Astrocyte (in vitro differentiated cells and primary cell): ENCODE results near the gene LEPROT. TPM values are rescaled to one million over a fixed set of nuclear protein-coding genes. Genes with fewer than 3 reads are reported as not detected.
A peak's percentile ranks its signal among the peaks of the same experiment; 100 is the strongest.
"Not testable (repeated sequence)": the region's sequence is repeated elsewhere in the genome, so short reads cannot be mapped to it uniquely, and the experiment has no call there.

ENCODE experiments used
- DNase-seq: peaks from one replicate; pipeline ENCODE4 v3.0.0-alpha.2; 2010; ENCODE audit warnings: low read depth
- FAIRE-seq: peaks from 2 replicates; lab custom pipeline; 2011; peaks lifted over from hg19 to GRCh38; lab: Jason Lieb, UNC
- H2AFZ ChIP-seq: 2 replicates; pipeline ENCODE4 v1.6.0; 2012; ENCODE audit warnings: low read depth, low read length, inconsistent platforms
- H3K27ac ChIP-seq: 2 replicates; pipeline ENCODE4 v1.5.1; 2011; ENCODE audit warnings: low read depth, low read length, inconsistent platforms
- H3K27me3 ChIP-seq: 2 replicates; pipeline ENCODE4 v1.6.0; 2011; ENCODE audit warnings: low read length, inconsistent platforms; ENCODE audit not compliant: insufficient read depth
- H3K36me3 ChIP-seq: 2 replicates; pipeline ENCODE4 v1.5.1; 2011; ENCODE audit warnings: low read length, inconsistent platforms; ENCODE audit not compliant: insufficient read depth
- H3K4me1 ChIP-seq: 2 replicates; pipeline ENCODE4 v1.5.1; 2011; ENCODE audit warnings: low read length, inconsistent platforms; ENCODE audit not compliant: insufficient read depth
- H3K4me2 ChIP-seq: 2 replicates; pipeline ENCODE4 v1.6.0; 2012; ENCODE audit warnings: low read length, inconsistent platforms
- H3K4me3 ChIP-seq: 2 replicates; pipeline ENCODE4 v1.5.1; 2011; ENCODE audit warnings: low read depth, mild to moderate bottlenecking, low read length, inconsistent platforms; ENCODE audit not compliant: insufficient read depth
- H3K79me2 ChIP-seq: 2 replicates; pipeline ENCODE4 v1.6.0; 2012; ENCODE audit warnings: mild to moderate bottlenecking, low read length, inconsistent platforms; ENCODE audit not compliant: insufficient read depth
- H3K9ac ChIP-seq: 2 replicates; pipeline ENCODE4 v1.6.0; 2012; ENCODE audit warnings: mild to moderate bottlenecking, low read length, inconsistent platforms
- H3K9me3 ChIP-seq: 2 replicates; pipeline ENCODE4 v1.5.1; 2012; ENCODE audit warnings: low read depth, mild to moderate bottlenecking, low read length, inconsistent platforms; ENCODE audit not compliant: insufficient read depth
- H4K20me1 ChIP-seq: 2 replicates; pipeline ENCODE4 v1.6.0; 2012; ENCODE audit warnings: low read length, inconsistent platforms; ENCODE audit not compliant: insufficient read depth
- H3K27ac Mint-ChIP-seq: one replicate; pipeline ENCODE4 v1.8.0; 2021; ENCODE audit warnings: mild to moderate bottlenecking, mixed read lengths; ENCODE audit not compliant: unreplicated experiment
- H3K27me3 Mint-ChIP-seq: one replicate; pipeline ENCODE4 v1.8.0; 2021; ENCODE audit warnings: low read depth, mixed read lengths; ENCODE audit not compliant: unreplicated experiment
- H3K36me3 Mint-ChIP-seq: one replicate; pipeline ENCODE4 v1.8.0; 2021; ENCODE audit warnings: low read depth, mixed read lengths; ENCODE audit not compliant: unreplicated experiment
- H3K4me1 Mint-ChIP-seq: one replicate; pipeline ENCODE4 v1.8.0; 2021; ENCODE audit warnings: low read depth, mixed read lengths; ENCODE audit not compliant: unreplicated experiment
- H3K4me3 Mint-ChIP-seq: one replicate; pipeline ENCODE4 v1.8.0; 2021; ENCODE audit warnings: mild to moderate bottlenecking, moderate library complexity, mixed read lengths; ENCODE audit not compliant: unreplicated experiment
- H3K9me3 Mint-ChIP-seq: one replicate; pipeline ENCODE4 v1.8.0; 2021; ENCODE audit warnings: mild to moderate bottlenecking, mixed read lengths; ENCODE audit not compliant: unreplicated experiment
- EZH2 ChIP-seq: IDR thresholded peaks from 2 replicates; pipeline ENCODE4 v1.6.1; 2012; ENCODE audit warnings: mild to moderate bottlenecking, low read length, inconsistent platforms; ENCODE audit not compliant: insufficient read depth
- total RNA-seq: library from RNA; stranded (reverse); gene quantifications from 2 replicates; pipeline ENCODE4 v1.2.1, GENCODE V29; 2021
- TF ChIP-seq, protein P1 (sequence below): IDR thresholded peaks from 2 replicates; pipeline ENCODE4 v1.5.1; 2011; ENCODE audit warnings: low read depth, mild to moderate bottlenecking, inconsistent platforms, low read length, moderate library complexity; ENCODE audit not compliant: insufficient read depth

Gene LEPROT
- total RNA-seq, 1 donor from 2014 or later = 99.4 TPM

DNA sequence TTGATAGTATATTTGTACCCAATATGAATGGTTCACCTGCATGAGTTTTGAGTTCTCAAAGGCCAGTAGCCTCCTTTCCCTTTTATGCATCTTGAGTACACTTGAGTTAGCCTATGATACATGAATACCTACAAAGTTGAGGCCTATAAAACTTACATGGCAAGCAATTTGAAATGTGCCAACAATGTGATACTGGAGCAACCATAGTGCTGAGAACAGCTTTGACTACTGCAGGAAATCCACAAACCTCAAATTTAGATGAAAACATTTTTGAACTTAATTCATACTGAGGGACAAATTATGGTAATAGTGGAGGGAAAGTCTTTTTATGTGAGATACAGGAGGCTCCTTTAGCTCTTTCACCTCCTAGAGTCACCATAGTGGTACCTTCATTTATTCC is 37.4 kb downstream of the LEPROT start:
- no peaks in the 10 kb centered on the region for H3K79me2 ChIP-seq
- Mint-ChIP-seq H3K27ac (no peak overlapping the region), H3K4me3 (no peak overlapping the region), H3K36me3 (peaks cover 2% of the 10 kb centered on the region), H3K27me3 (no peaks in the 10 kb centered on the region), H3K4me1 (no peaks in the 10 kb centered on the region), H3K9me3 (peaks cover 9% of the 10 kb centered on the region)
- H3K4me1 ChIP-seq = no peaks in the 10 kb centered on the region
- no peaks in the 10 kb centered on the region for H3K36me3 ChIP-seq
- H3K27me3 ChIP-seq = no peaks in the 10 kb centered on the region
- TF ChIP-seq, protein P1, sequence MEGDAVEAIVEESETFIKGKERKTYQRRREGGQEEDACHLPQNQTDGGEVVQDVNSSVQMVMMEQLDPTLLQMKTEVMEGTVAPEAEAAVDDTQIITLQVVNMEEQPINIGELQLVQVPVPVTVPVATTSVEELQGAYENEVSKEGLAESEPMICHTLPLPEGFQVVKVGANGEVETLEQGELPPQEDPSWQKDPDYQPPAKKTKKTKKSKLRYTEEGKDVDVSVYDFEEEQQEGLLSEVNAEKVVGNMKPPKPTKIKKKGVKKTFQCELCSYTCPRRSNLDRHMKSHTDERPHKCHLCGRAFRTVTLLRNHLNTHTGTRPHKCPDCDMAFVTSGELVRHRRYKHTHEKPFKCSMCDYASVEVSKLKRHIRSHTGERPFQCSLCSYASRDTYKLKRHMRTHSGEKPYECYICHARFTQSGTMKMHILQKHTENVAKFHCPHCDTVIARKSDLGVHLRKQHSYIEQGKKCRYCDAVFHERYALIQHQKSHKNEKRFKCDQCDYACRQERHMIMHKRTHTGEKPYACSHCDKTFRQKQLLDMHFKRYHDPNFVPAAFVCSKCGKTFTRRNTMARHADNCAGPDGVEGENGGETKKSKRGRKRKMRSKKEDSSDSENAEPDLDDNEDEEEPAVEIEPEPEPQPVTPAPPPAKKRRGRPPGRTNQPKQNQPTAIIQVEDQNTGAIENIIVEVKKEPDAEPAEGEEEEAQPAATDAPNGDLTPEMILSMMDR = no peak
- TF ChIP-seq EZH2 = no peak
- H3K27ac ChIP-seq = no peak overlapping the region
- H2AFZ ChIP-seq = no peak overlapping the region
- H3K4me2 ChIP-seq = no peak overlapping the region
- DNase-seq (no peak), FAIRE-seq (no peak)
- no peak overlapping the region for H3K4me3 ChIP-seq
- no peak overlapping the region for H3K9ac ChIP-seq
- H3K9me3 ChIP-seq = no peaks in the 10 kb centered on the region
- no peaks in the 10 kb centered on the region for H4K20me1 ChIP-seq

DNA sequence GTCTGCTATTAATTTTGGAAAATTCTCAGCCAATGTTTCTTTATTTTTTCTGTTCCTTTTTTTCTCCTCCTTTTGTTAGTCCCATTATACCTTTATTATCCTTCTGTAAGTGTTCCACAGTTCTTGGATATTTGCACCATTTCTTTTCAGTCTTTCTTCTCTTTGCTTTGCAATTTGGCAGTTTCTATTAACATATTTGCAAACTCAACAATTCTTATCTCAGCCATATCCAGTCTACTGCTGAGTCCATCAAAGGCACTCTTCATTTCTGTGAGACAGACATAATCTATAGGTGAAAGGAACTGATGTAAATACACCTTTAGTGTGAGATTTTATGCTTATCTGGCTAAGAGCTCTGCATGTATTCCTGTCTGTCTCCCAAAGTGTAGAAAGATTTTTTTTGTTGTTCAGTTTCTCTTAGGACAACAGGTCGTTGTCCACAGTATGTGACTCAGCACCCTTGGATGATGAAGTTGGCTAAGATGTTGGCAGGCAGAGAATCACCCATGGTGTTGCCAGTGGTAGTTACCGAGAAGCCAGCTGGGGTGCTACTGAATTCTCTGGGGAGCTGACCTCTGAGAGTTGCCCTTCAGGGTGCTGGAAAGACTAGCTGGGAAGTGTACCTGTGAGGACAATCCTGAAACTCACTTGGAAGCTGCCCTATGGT is 38.4 kb downstream of the LEPROT start:
- H3K9me3 Mint-ChIP-seq = peaks cover 12% of the 10 kb centered on the region
- Histone ChIP-seq H3K4me3 (no peak overlapping the region), H3K27me3 (no peaks in the 10 kb centered on the region), H3K9ac (no peak overlapping the region), H2AFZ (no peak overlapping the region), H4K20me1 (no peaks in the 10 kb centered on the region), H3K9me3 (no peaks in the 10 kb centered on the region), H3K4me1 (no peaks in the 10 kb centered on the region), H3K4me2 (no peak overlapping the region), H3K27ac (no peak overlapping the region), H3K79me2 (no peaks in the 10 kb centered on the region), H3K36me3 (no peaks in the 10 kb centered on the region)
- H3K27ac Mint-ChIP-seq = no peak overlapping the region
- no peak for FAIRE-seq
- peaks cover 2% of the 10 kb centered on the region for H3K36me3 Mint-ChIP-seq
- no peaks in the 10 kb centered on the region for H3K27me3 Mint-ChIP-seq
- TF ChIP-seq, protein P1 = no peak
- no peak for TF ChIP-seq EZH2
- no peak overlapping the region for H3K4me3 Mint-ChIP-seq
- DNase-seq = no peak
- H3K4me1 Mint-ChIP-seq = no peaks in the 10 kb centered on the region

DNA sequence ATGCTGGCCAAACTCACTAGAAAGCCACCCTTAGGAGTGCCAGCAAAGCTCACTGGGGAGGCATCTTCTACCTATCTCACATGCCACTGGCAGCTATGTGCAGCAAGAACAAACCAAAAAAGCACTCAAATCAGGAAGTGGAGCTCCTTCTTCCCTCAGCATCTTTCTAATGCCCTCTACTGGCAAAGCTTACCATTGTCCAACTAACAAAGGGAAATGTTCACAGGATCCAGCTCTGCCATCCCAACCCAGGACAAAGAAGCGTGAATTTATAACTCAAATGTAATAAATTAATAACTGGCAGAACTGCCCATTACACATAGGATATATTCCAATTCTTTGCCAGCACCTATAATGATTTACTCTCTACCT is 38.9 kb downstream of the LEPROT start:
- Histone ChIP-seq H2AFZ (no peak overlapping the region), H3K36me3 (no peaks in the 10 kb centered on the region), H3K27me3 (no peaks in the 10 kb centered on the region), H3K4me3 (no peak overlapping the region), H3K4me2 (no peak overlapping the region), H4K20me1 (no peaks in the 10 kb centered on the region), H3K9me3 (no peaks in the 10 kb centered on the region), H3K79me2 (no peaks in the 10 kb centered on the region), H3K27ac (no peak overlapping the region), H3K4me1 (no peaks in the 10 kb centered on the region), H3K9ac (no peak overlapping the region)
- DNase-seq = no peak
- Mint-ChIP-seq H3K9me3 (peaks cover 12% of the 10 kb centered on the region), H3K4me1 (no peaks in the 10 kb centered on the region), H3K27ac (no peak overlapping the region), H3K4me3 (no peak overlapping the region), H3K36me3 (peaks cover 2% of the 10 kb centered on the region), H3K27me3 (no peaks in the 10 kb centered on the region)
- FAIRE-seq = no peak
- TF ChIP-seq, protein P1 = peak; percentile 49
- TF ChIP-seq EZH2 = no peak

DNA sequence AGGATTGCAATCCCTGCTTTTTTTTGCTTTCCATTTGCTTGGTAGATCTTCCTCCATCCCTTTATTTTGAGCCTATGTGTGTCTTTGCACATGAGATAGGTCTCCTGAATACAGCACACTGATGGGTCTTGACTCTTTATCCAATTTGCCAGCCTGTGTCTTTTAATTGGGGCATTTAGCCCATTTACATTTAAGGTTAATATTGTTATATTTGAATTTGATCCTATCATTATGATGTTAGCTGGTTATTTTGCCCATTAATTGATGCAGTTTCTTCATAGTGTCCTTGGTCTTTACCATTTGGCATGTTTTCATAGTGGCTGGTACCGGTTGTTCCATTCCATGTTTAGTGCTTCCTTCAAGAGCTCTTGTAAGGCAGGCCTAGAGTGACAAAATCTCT is 45.4 kb downstream of the LEPROT start:
- not testable (repeated sequence) for H2AFZ ChIP-seq, H3K79me2 ChIP-seq, H3K9ac ChIP-seq, H3K9me3 Mint-ChIP-seq, H3K27me3 ChIP-seq, H3K27ac ChIP-seq, H3K4me3 Mint-ChIP-seq, FAIRE-seq, H3K9me3 ChIP-seq, H4K20me1 ChIP-seq, H3K36me3 ChIP-seq, H3K27me3 Mint-ChIP-seq, H3K36me3 Mint-ChIP-seq, DNase-seq, H3K4me1 Mint-ChIP-seq, H3K4me3 ChIP-seq, H3K4me2 ChIP-seq, H3K27ac Mint-ChIP-seq
- peaks cover 12% of the 10 kb centered on the region for H3K4me1 ChIP-seq
